ENCODE results near the gene PAGE3. TPM values are rescaled to one million over a fixed set of nuclear protein-coding genes. Genes with fewer than 3 reads are reported as not detected.
A peak's percentile ranks its signal among the peaks of the same experiment; 100 is the strongest.

Gene PAGE3, protein sequence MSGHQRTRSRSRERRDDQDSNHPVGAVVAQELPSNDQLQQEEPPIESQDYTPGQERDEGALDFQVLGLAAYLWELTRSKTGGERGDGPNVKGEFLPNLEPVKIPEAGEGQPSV
- not detected for polyA plus RNA-seq (2013, experiment 1 of 2)
- not detected for polyA plus RNA-seq (2013, experiment 2 of 2)

DNA sequence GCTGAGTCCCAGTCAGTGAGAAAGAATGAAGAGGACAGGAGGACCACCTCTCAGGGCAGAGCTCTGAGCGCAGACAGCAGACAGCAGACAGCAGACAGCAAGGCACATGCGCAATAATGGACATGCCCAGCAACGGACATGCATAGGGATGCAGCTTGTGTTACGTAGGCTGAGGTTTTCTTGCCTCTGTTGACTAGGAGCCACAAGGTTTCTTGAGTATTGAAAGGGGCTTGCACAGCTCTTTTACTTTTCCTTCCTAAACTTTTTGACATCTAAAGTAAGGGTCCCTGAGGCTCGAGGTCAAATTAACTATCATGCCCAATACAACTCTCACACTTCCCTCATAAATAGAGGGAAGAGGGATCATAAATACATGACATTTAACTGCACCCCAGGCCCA is at the start of gene PAGE3:
Gene PAGE3, minus strand, starts transcription at position 101 of the 400 bp plus-strand sequence. CDS start 1,013 bp downstream, outside the sequence.
- Histone ChIP-seq H2AK5ac (ENCODE audit: low read depth, low read length) (no peak within 1 kb of the TSS), H3K14ac (ENCODE audit: low read length) (no peak within 1 kb of the TSS), H3K27me3 (ENCODE audit: control insufficient read depth in 3 of 3, insufficient read depth in 3 of 3, low read depth in 1 of 3, low read length in 3 of 3) (no peaks in the 10 kb centered on the region), H3K79me1 (ENCODE audit: low read depth, low read length) (no peaks in the 10 kb centered on the region), H2BK12ac (ENCODE audit: low read length) (no peak within 1 kb of the TSS), H3K4me1 (ENCODE audit: control insufficient read depth in 2 of 2, insufficient read depth in 1 of 2, low read depth in 1 of 2, low read length in 2 of 2) (no peaks in the 10 kb centered on the region), H4K8ac (ENCODE audit: low read depth, low read length) (no peak within 1 kb of the TSS), H3K18ac (ENCODE audit: low read length) (no peak within 1 kb of the TSS), H3K23ac (ENCODE audit: low read depth, low read length, poor library complexity) (no peak within 1 kb of the TSS), H2BK5ac (ENCODE audit: low read length) (no peak within 1 kb of the TSS), H3K4ac (ENCODE audit: low read length) (no peak within 1 kb of the TSS), H3K27ac (replicated peaks; ENCODE audit: low read length) (no peak within 1 kb of the TSS), H2BK15ac (ENCODE audit: low read length) (no peak within 1 kb of the TSS), H4K91ac (ENCODE audit: low read depth, low read length, poor library complexity) (no peak within 1 kb of the TSS), H2BK120ac (ENCODE audit: low read depth, low read length) (no peak within 1 kb of the TSS), H3K9ac (ENCODE audit: low read depth, low read length, poor library complexity) (no peak within 1 kb of the TSS), H2AFZ (ENCODE audit: low read length) (no peak within 1 kb of the TSS), H3K4me3 (ENCODE audit: low read length in 2 of 2) (no peak within 1 kb of the TSS), H3K4me2 (ENCODE audit: insufficient read depth, low read length, poor library complexity, severe bottlenecking) (no peak within 1 kb of the TSS), H3K36me3 (replicated peaks in 1 of 2; ENCODE audit: control insufficient read depth in 2 of 2, insufficient read depth in 2 of 2, low read length in 2 of 2) (no peaks in the 10 kb centered on the region), H3K9me3 (replicated peaks in 1 of 2; ENCODE audit: control insufficient read depth in 2 of 2, insufficient read depth in 1 of 2, low read depth in 1 of 2, low read length in 2 of 2) (no peaks in the 10 kb centered on the region)
- WGBS, 2 donors (ENCODE audit: extremely low coverage in 2 of 2, insufficient read length in 2 of 2, insufficient replicate concordance in 1 of 2) = no CpG with 5 or more reads among the region's 5 CpGs
- no peak for DNase-seq (ENCODE audit: low spot score)

DNA sequence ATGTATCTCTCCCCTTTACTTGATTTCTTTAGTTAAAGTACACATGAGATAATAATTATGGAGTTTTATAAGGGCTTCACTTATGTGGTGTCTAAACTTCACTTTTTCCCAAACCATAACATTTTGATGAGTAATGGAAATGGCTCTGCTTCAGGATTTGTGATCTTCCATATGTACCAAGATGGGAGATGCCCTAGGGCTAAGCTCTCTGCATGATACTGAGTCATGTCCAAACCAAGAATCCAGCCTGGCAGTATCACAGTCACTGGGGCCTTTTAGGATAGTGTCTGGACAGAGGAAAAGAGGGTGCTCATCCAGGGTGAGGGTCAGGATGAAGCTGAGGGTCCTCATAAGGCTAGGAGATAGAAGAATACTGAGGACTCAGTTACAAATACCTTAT is 47.9 kb upstream of the PAGE3 start:
- H2BK12ac ChIP-seq (ENCODE audit: low read length) = no peak overlapping the region
- H3K4me2 ChIP-seq (ENCODE audit: insufficient read depth, low read length, poor library complexity, severe bottlenecking) = no peak overlapping the region
- H3K4ac ChIP-seq (ENCODE audit: low read length) = no peak overlapping the region
- no peak overlapping the region for H3K14ac ChIP-seq (ENCODE audit: low read length)
- no peak overlapping the region for H3K9ac ChIP-seq (ENCODE audit: low read depth, low read length, poor library complexity)
- no peak overlapping the region for H3K27ac ChIP-seq (replicated peaks; ENCODE audit: low read length)
- no peaks in the 10 kb centered on the region for H3K79me1 ChIP-seq (ENCODE audit: low read depth, low read length)
- H3K27me3 ChIP-seq (ENCODE audit: control insufficient read depth in 3 of 3, insufficient read depth in 3 of 3, low read depth in 1 of 3, low read length in 3 of 3) = no peaks in the 10 kb centered on the region
- no peak overlapping the region for H2BK120ac ChIP-seq (ENCODE audit: low read depth, low read length)
- H3K18ac ChIP-seq (ENCODE audit: low read length) = no peak overlapping the region
- DNase-seq (ENCODE audit: low spot score) = no peak
- no peaks in the 10 kb centered on the region for H3K36me3 ChIP-seq (replicated peaks in 1 of 2; ENCODE audit: control insufficient read depth in 2 of 2, insufficient read depth in 2 of 2, low read length in 2 of 2)
- no peak overlapping the region for H3K23ac ChIP-seq (ENCODE audit: low read depth, low read length, poor library complexity)
- no peak overlapping the region for H2BK5ac ChIP-seq (ENCODE audit: low read length)
- H2AK5ac ChIP-seq (ENCODE audit: low read depth, low read length) = no peak overlapping the region
- no peak overlapping the region for H2BK15ac ChIP-seq (ENCODE audit: low read length)
- H3K4me1 ChIP-seq (ENCODE audit: control insufficient read depth in 2 of 2, insufficient read depth in 1 of 2, low read depth in 1 of 2, low read length in 2 of 2) = no peaks in the 10 kb centered on the region
- no peaks in the 10 kb centered on the region for H3K9me3 ChIP-seq (replicated peaks in 1 of 2; ENCODE audit: control insufficient read depth in 2 of 2, insufficient read depth in 1 of 2, low read depth in 1 of 2, low read length in 2 of 2)
- H4K8ac ChIP-seq (ENCODE audit: low read depth, low read length) = no peak overlapping the region
- no peak overlapping the region for H2AFZ ChIP-seq (ENCODE audit: low read length)
- H4K91ac ChIP-seq (ENCODE audit: low read depth, low read length, poor library complexity) = no peak overlapping the region
- no peak overlapping the region for H3K4me3 ChIP-seq (ENCODE audit: low read length in 2 of 2)

DNA sequence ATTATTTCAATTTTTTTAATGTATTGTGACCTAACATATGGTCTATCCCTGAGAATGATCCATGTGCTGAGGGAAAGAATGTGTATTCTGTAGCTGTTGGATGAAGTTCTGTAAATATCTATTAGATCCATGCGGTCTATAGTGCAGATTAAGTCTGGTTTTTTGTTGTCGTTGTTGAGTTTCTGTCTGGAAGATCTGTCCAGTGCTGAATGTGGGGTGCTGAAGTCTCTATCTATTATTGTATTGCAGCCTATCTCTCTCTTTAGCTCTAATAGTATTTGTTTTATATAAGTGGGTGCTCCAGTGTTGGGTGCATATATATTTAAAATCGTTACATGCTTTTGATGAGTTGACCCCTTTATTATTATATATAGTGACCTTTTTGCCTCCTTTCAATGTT is 26.2 kb upstream of the PAGE3 start:
- H2BK5ac ChIP-seq (ENCODE audit: low read length) = no peak overlapping the region
- H3K79me1 ChIP-seq (ENCODE audit: low read depth, low read length) = no peaks in the 10 kb centered on the region
- WGBS, 2 donors (ENCODE audit: extremely low coverage in 2 of 2, insufficient read length in 2 of 2, insufficient replicate concordance in 1 of 2) = no CpG with 5 or more reads among the region's 3 CpGs
- H3K4me2 ChIP-seq (ENCODE audit: insufficient read depth, low read length, poor library complexity, severe bottlenecking) = no peak overlapping the region
- no peak overlapping the region for H2BK120ac ChIP-seq (ENCODE audit: low read depth, low read length)
- H3K9ac ChIP-seq (ENCODE audit: low read depth, low read length, poor library complexity) = no peak overlapping the region
- no peaks in the 10 kb centered on the region for H3K9me3 ChIP-seq (replicated peaks in 1 of 2; ENCODE audit: control insufficient read depth in 2 of 2, insufficient read depth in 1 of 2, low read depth in 1 of 2, low read length in 2 of 2)
- no peak overlapping the region for H3K4ac ChIP-seq (ENCODE audit: low read length)
- H2BK12ac ChIP-seq (ENCODE audit: low read length) = no peak overlapping the region
- no peak overlapping the region for H2AFZ ChIP-seq (ENCODE audit: low read length)
- H3K27ac ChIP-seq (replicated peaks; ENCODE audit: low read length) = no peak overlapping the region
- H3K14ac ChIP-seq (ENCODE audit: low read length) = no peak overlapping the region
- H3K4me3 ChIP-seq (ENCODE audit: low read length in 2 of 2) = no peak overlapping the region
- no peak overlapping the region for H4K91ac ChIP-seq (ENCODE audit: low read depth, low read length, poor library complexity)
- H3K36me3 ChIP-seq (replicated peaks in 1 of 2; ENCODE audit: control insufficient read depth in 2 of 2, insufficient read depth in 2 of 2, low read length in 2 of 2) = no peaks in the 10 kb centered on the region
- no peak overlapping the region for H3K18ac ChIP-seq (ENCODE audit: low read length)
- no peak overlapping the region for H2BK15ac ChIP-seq (ENCODE audit: low read length)
- H4K8ac ChIP-seq (ENCODE audit: low read depth, low read length) = no peak overlapping the region
- no peak overlapping the region for H3K23ac ChIP-seq (ENCODE audit: low read depth, low read length, poor library complexity)
- H3K27me3 ChIP-seq (ENCODE audit: control insufficient read depth in 3 of 3, insufficient read depth in 3 of 3, low read depth in 1 of 3, low read length in 3 of 3) = no peaks in the 10 kb centered on the region
- DNase-seq (ENCODE audit: low spot score) = no peak
- no peak overlapping the region for H2AK5ac ChIP-seq (ENCODE audit: low read depth, low read length)
- no peaks in the 10 kb centered on the region for H3K4me1 ChIP-seq (ENCODE audit: control insufficient read depth in 2 of 2, insufficient read depth in 1 of 2, low read depth in 1 of 2, low read length in 2 of 2)

DNA sequence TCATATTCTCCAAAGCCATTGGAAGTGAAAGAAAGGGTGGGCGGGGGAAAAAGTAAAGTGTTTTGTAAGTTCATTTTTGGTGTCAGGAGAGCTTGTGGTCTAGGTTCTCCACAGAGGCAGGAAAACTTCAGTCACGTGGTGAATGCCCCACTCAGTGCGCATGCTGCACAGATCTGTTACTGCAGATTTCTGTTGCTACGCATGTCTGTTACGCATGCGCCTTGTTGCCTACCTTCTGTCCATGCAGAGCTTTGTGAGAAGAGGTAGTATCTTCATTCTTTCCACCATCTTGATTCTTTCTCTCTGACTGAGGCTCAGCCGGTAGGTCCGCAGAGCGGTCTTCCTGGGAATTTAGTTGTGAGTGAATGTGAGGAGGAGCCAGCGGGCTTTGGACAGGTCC is 15.1 kb upstream of the PAGE3 start:
- Histone ChIP-seq H2BK5ac (ENCODE audit: low read length) (no peak overlapping the region), H3K14ac (ENCODE audit: low read length) (no peak overlapping the region), H3K27ac (replicated peaks; ENCODE audit: low read length) (no peak overlapping the region), H4K8ac (ENCODE audit: low read depth, low read length) (no peak overlapping the region), H3K79me1 (ENCODE audit: low read depth, low read length) (no peaks in the 10 kb centered on the region), H3K4ac (ENCODE audit: low read length) (no peak overlapping the region), H2BK15ac (ENCODE audit: low read length) (no peak overlapping the region), H2AK5ac (ENCODE audit: low read depth, low read length) (no peak overlapping the region), H2BK120ac (ENCODE audit: low read depth, low read length) (no peak overlapping the region), H3K4me1 (ENCODE audit: control insufficient read depth in 2 of 2, insufficient read depth in 1 of 2, low read depth in 1 of 2, low read length in 2 of 2) (no peaks in the 10 kb centered on the region), H2BK12ac (ENCODE audit: low read length) (no peak overlapping the region), H4K91ac (ENCODE audit: low read depth, low read length, poor library complexity) (no peak overlapping the region), H3K23ac (ENCODE audit: low read depth, low read length, poor library complexity) (no peak overlapping the region), H2AFZ (ENCODE audit: low read length) (peak overlapping the region; percentile 35), H3K9ac (ENCODE audit: low read depth, low read length, poor library complexity) (no peak overlapping the region), H3K9me3 (replicated peaks in 1 of 2; ENCODE audit: control insufficient read depth in 2 of 2, insufficient read depth in 1 of 2, low read depth in 1 of 2, low read length in 2 of 2) (no peaks in the 10 kb centered on the region), H3K36me3 (replicated peaks in 1 of 2; ENCODE audit: control insufficient read depth in 2 of 2, insufficient read depth in 2 of 2, low read length in 2 of 2) (no peaks in the 10 kb centered on the region), H3K27me3 (ENCODE audit: control insufficient read depth in 3 of 3, insufficient read depth in 3 of 3, low read depth in 1 of 3, low read length in 3 of 3) (no peaks in the 10 kb centered on the region), H3K4me2 (ENCODE audit: insufficient read depth, low read length, poor library complexity, severe bottlenecking) (no peak overlapping the region), H3K4me3 (ENCODE audit: low read length in 2 of 2) (no peak overlapping the region), H3K18ac (ENCODE audit: low read length) (no peak overlapping the region)
- DNase-seq (ENCODE audit: low spot score) = no peak
- no CpG with 5 or more reads among the region's 10 CpGs for WGBS, 2 donors (ENCODE audit: extremely low coverage in 2 of 2, insufficient read length in 2 of 2, insufficient replicate concordance in 1 of 2)
